ENCODE measurements around the gene TFDP1. TPM values are rescaled to one million over a fixed set of nuclear protein-coding genes. Genes with fewer than 3 reads are reported as not detected.
A peak's percentile ranks its signal among the peaks of the same experiment; 100 is the strongest.

Gene TFDP1
- total and polyA plus RNA-seq, 8 donors: 10.3 to 24.7 (median 17.9) TPM

GRCh38 chr13:113545931-113546516 lies 38.5 kb upstream of the TFDP1 start:
- ATAC-seq (no peak), FAIRE-seq (no peak), DNase-seq (peak in 1 of 6 donors; percentile 56)
- intact Hi-C loops (cut with DNase I): no loop called here
- no peaks in the 10 kb centered on the region for H3K27me3 ChIP-seq
- H3K4me1 ChIP-seq: no peaks in the 10 kb centered on the region
- H3K4me3 ChIP-seq: no peak overlapping the region
- 79 to 85% methylated on average over 22 of the region's 22 CpGs for WGBS, 2 donors
- no peaks in the 10 kb centered on the region for H3K9me3 ChIP-seq
- H3K36me3 ChIP-seq: peaks cover 0 to 6% (median 4%) of the 10 kb centered on the region in 3 donors
- H3K27ac ChIP-seq: no peak overlapping the region
- no peak for TF ChIP-seq CTCF (IDR thresholded peaks at IDR 0.05)

- intact Hi-C loops (cut with DNase I): no loop called here
- Histone ChIP-seq H3K9me3 (no peaks in the 10 kb centered on the region), H3K36me3 (peaks cover 0 to 13% (median 4%) of the 10 kb centered on the region in 3 donors), H3K4me3 (no peak overlapping the region), H3K4me1 (no peaks in the 10 kb centered on the region), H3K27ac (no peak overlapping the region), H3K27me3 (no peaks in the 10 kb centered on the region)
- TF ChIP-seq CTCF (IDR thresholded peaks at IDR 0.05): no peak
- DNase-seq (peak in 1 of 6 donors; percentile 39), ATAC-seq (peak in 3 of 4 donors; percentile 58 to 61 (median 61)), FAIRE-seq (no peak)
- WGBS, 2 donors: 80 to 83% methylated on average over 19 of the region's 19 CpGs
These were observed 37.8 kb upstream of the TFDP1 start for GRCh38 chr13:113546571-113547237.

GRCh38 chr13:113547238-113547971 lies 37.1 kb upstream of the TFDP1 start:
- Histone ChIP-seq H3K9me3 (no peaks in the 10 kb centered on the region), H3K4me3 (no peak overlapping the region), H3K36me3 (peaks cover 0 to 18% (median 4%) of the 10 kb centered on the region in 3 donors), H3K4me1 (no peaks in the 10 kb centered on the region), H3K27me3 (no peaks in the 10 kb centered on the region), H3K27ac (no peak overlapping the region)
- no peak for TF ChIP-seq CTCF (IDR thresholded peaks at IDR 0.05)
- WGBS, 2 donors: 88 to 89% methylated on average over 27 of the region's 27 CpGs
- DNase-seq: peak in 1 of 6 donors; percentile 26
- intact Hi-C loops (cut with DNase I): no loop called here
- ATAC-seq: peak in 3 of 4 donors; percentile 27 to 72 (median 65)
- FAIRE-seq: no peak

GRCh38 chr13:113548171-113548641 lies 36.3 kb upstream of the TFDP1 start:
- DNase-seq: peak in 1 of 6 donors; percentile 41
- WGBS, 2 donors: 93 to 96% methylated on average over 32 of the region's 32 CpGs
- Histone ChIP-seq H3K27me3 (no peaks in the 10 kb centered on the region), H3K36me3 (peaks cover 0 to 26% (median 4%) of the 10 kb centered on the region in 3 donors), H3K4me3 (no peak overlapping the region), H3K27ac (no peak overlapping the region), H3K9me3 (no peaks in the 10 kb centered on the region), H3K4me1 (no peaks in the 10 kb centered on the region)
- no peak for FAIRE-seq
- TF ChIP-seq CTCF (IDR thresholded peaks at IDR 0.05): no peak
- intact Hi-C loops (cut with DNase I): no loop called here
- peak in 2 of 4 donors; percentile 11 to 30 for ATAC-seq
